ENCODE data around the gene PDE4B.
"Not testable (repeated sequence)": the region's sequence is repeated elsewhere in the genome, so short reads cannot be mapped to it uniquely, and the experiment has no call there.

The PDE4B gene

DNA sequence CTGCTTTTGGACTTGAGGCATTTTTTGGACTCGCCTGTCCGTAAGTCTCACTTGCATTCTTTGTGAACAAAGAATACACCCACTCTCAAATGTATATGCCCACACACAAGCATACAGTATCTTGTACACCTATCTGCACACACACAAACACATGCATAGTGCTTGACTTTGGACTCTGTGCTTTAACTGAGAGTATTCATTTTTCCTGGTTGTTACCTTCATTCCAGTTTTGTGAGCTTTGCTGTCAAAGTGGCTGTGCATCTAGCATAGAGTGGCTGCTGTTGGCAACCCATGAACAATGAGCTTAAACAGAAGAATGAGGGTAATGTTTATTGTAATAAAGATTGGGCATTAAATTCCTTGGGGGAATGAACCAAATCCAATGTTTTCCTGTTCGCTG lies 199.0 kb downstream of the PDE4B start:
- no peak for DNase-seq (ENCODE audit: low read depth in 1 of 2, low spot score in 1 of 2)

DNA sequence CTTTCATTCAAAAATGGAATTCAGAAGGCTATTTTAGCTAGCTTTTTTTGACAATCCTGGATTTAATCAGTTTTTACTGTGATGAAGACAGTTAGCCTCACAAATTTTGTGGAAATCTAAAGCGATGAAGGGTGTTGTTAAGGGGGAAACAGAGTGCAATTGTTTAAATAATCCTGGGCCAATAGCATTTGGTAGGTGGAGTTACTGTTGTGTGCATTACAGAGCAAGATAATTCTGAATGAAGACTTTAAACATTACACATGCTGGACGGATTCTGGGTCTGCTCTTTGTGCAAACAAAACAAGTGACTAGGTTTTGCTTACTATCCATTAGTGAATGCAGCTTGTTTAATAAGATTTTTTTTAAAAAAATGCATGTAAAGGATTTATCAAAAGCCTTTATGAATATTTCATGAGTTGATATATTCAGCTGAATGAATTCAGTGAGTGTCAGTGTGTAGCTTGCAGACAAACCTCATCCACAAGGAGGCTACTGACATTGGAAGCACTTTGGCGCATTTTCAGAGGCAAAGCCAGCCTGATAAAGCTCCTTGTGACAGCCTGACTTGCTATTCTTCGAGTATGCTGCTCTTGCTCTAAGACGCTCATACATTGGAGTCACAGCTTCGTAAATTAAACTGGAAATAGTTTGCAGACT lies 199.6 kb downstream of the PDE4B start:
- no peak for DNase-seq (ENCODE audit: low read depth in 1 of 2, low spot score in 1 of 2)

DNA sequence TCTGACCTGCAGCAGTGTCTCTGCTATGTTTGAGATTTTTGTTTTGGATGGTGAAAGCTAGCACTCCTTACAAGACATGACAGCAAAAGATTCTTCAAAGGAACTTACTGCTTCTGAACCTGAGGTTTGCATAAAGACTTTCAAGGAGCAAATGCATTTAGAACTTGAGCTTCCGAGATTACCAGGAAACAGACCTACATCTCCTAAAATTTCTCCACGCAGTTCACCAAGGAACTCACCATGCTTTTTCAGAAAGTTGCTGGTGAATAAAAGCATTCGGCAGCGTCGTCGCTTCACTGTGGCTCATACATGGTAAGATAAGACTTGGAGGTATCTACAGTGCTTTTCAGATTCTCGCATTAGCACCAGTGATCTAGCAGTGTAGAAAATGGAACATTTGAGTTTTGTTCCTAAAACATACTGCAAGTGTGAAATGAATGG lies 200.2 kb downstream of the PDE4B start:
- DNase-seq (ENCODE audit: low read depth in 1 of 2, low spot score in 1 of 2) = no peak

DNA sequence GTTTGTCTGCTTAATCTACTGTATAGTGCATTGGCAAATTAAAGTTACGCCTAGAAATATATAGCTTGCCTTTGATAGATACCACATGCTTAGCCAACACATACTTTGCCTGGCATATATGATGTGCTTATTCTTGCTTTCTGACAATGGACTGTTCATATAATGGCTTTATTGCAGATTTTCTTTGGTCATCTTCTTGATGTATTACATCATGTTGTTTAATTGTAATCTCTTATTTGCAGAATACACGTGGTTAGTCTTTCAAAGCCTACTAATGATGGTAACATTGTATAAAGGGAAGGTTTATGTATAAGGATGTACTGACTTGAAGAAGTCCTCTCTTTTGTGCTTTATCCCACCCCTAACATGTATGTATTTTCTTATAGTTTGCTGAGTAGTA lies 201.5 kb downstream of the PDE4B start:
- no peak for DNase-seq (ENCODE audit: low read depth in 1 of 2, low spot score in 1 of 2)

DNA sequence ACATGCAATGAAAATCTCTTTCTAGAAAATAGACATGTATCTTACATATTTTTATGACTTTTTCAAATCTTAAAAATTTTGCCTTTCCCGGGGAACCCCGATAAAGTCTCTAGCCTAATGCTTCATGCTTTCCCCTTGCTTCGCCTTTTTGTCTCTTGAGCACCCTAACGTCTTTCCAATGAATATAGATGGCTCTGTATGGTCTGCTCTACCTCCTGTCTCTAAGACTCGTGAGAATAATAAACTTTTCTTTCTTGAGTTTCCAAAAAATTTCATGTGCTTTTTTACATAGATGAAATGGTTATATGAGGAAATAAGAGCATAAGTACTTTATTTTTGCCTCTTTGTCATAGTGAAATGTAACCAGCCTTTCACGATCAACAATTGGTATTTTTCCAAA lies 202.6 kb downstream of the PDE4B start:
- no peak for DNase-seq (ENCODE audit: low read depth in 1 of 2, low spot score in 1 of 2)

DNA sequence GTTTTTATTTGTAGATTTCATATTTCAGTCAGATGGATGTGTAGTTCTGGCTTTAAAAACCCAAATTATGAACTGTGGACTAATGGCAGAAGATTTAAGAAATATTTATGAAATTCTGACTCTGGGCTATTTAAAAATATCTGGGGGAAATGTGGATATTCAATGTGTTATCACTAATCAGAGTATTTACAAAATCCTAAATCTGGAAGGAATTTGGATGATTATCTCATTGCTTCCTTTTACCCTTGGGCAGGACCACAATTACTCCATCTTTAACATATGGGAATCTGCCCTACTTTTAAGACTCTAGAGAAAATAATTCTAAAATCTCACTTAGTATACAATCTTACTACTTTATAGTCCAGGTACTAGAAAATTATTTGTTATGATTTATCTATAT lies 203.2 kb downstream of the PDE4B start:
- DNase-seq (ENCODE audit: low read depth in 1 of 2, low spot score in 1 of 2) = no peak

DNA sequence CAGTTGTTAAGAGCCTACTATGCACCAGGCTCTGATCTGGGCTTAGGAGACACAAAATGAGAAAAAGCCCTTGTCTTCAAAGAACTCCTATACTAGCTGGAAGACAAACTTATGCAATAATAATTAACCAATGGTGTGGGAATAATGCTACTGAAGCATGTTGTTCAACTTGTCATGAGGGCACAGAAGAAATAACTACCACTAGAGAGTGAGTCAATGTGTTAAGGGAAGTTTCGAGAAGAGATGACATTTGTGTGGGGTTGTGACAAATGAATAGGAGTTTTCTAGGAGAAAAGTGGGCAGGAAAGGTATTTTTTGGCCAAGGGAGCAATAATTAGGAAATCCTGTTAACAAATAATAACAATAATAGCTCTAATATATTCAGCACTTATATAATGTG lies 205.0 kb downstream of the PDE4B start:
- no peak for DNase-seq (ENCODE audit: low read depth in 1 of 2, low spot score in 1 of 2)

DNA sequence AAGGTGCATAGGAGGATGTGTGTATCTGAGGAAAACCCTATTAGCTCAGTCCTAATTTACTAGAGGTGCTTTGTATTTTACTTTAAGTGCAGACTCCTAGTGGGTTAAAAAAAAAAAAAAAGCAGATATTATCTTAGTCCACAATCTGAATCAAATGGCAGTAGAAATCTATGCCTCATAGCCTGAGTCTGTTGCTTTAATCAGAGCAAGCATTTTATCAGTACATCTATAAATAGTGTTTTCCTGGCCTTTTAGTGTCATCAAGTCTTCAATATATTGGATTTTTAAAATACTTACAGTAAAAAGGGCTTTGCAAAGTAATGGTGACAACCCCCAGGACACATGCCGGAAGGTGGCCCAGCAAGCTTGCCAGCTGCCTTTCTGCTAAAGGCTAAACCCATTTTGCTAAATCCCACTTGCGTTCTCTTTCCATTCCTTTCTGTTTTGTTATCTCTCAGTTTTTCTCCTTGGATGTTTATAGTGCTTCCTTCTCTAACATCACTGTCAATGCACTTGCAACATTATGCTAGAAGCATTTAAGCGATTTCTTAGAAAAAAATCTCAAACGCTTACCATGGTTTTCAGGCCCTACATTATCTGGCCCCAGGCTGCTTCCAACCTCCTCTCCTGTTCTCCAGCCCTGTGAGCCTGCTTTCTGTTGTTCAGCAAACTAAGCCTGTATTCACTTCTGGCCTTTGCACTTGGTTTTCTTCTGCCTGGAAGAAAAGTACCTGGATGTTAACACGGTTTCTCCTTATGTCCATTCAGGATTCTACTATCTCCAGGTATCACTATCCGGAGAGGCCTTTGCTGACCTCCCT lies 206.3 kb downstream of the PDE4B start:
- no peak for DNase-seq (ENCODE audit: low read depth in 1 of 2, low spot score in 1 of 2)

DNA sequence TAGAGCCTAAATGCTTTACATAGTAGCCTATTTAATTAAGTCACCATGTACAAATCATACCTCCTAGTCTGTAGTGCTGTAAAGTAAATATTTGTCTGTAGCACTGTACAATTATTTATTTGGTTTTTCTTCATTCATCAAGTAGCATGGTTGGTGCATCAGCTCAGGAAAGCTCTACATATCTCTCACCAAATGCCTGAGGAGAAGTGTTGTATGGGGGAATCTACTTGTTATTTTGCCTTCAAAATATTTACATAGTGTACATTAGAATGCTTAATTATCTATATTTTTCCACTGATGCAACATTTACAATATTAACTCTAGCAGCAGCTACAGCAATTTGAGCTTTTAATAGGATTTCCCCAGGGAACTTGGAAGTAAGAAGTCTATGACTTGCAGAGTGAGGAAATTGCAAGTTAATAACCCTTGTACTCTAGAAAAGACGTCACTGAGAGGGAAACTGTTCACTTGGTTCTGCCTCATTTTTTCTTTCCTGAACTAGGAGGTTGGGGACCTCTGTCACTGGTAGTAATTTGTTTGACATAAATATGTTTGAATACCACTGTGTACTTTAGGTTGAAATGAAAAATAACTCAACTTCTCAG lies 207.4 kb downstream of the PDE4B start:
- DNase-seq (ENCODE audit: low read depth in 1 of 2, low spot score in 1 of 2) = no peak

DNA sequence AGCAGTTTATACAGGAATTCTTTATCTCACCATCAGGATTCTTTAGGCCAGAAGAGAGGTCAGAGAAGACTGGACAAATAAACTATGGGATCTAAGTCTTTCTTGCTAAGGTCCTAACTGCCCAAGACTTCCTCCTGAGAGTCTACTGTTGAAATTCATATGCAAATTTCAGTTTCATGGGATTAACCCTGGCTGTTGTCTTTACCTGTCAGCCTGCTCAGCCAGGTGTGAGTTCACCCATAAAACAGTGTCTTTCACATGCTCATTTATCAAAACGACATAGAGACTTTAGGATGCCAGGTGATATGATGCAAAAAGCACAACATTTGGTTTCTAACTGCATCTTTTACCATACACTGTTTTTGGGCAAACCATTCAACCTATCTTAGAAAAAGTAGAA lies 211.0 kb downstream of the PDE4B start:
- DNase-seq (ENCODE audit: low read depth in 1 of 2, low spot score in 1 of 2) = no peak

DNA sequence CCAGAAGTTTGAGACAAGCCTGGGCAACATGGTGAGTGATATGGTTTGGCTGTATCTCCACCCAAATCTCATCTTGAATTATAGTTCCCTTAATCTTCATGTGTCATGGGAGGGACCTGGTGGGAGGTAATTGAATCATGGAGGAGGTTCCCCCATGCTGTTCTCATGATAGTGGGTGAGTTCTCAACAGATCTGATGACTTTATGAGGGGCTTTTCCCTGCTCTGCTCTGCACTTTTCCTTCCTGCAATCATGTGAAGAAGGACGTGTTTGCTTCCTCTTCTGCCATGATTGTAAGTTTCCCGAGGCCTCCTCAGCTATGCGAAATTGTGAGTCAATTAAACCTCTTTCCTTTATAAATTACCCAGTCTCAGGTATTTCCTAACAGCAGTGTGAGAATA lies 213.8 kb downstream of the PDE4B start:
- DNase-seq (ENCODE audit: low read depth in 1 of 2, low spot score in 1 of 2) = not testable (repeated sequence)

DNA sequence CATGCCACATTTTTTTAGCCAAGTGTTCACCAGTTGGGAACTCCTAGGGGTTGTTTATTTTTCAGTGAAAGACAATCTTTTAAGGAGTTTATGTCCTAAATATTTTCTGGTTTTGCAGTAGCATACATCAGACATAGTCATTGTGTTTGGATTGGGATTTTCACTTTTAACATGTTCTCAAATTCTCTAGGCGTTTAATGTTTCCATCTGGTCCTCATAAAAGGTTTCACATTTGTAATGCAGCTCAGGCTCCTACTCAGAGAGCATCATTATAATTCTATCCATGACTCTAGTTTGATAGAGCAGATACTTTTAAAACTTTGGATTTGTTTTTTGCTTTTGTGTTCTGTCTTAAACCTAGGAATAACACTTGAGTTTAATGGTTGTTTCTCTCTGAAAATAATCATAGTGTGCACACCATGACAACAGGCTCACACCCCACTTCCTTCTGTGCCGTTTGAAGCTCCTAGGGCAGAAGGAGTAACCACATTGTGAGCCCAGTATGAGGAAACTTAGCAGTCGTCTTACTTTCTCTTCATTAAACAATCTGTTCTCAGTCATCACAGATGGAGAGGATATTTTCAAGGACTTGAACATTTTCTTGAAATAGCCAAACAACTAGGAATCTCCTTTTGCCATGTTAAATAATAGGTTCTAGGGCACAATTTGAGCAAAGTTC lies 219.6 kb downstream of the PDE4B start:
- DNase-seq (ENCODE audit: low read depth in 1 of 2, low spot score in 1 of 2) = no peak

DNA sequence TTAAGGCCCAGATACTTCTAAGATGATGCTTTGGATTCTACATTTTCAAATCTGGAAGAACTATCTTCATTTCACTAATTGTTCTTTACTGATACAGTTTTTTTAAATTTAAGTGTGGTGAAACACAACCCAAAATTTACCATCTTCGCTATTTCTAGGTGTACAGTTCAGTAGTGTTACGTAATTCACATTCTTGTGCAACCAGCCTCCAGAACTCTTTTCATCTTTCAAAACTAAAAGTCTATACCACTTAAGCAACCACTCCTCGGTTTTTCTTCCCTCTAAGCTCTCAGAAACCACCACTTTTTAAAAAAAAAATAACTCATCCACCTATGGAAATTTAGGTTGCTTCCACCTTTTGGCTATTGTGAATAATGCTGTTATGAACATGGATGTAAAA lies 220.7 kb downstream of the PDE4B start:
- no peak for DNase-seq (ENCODE audit: low read depth in 1 of 2, low spot score in 1 of 2)

DNA sequence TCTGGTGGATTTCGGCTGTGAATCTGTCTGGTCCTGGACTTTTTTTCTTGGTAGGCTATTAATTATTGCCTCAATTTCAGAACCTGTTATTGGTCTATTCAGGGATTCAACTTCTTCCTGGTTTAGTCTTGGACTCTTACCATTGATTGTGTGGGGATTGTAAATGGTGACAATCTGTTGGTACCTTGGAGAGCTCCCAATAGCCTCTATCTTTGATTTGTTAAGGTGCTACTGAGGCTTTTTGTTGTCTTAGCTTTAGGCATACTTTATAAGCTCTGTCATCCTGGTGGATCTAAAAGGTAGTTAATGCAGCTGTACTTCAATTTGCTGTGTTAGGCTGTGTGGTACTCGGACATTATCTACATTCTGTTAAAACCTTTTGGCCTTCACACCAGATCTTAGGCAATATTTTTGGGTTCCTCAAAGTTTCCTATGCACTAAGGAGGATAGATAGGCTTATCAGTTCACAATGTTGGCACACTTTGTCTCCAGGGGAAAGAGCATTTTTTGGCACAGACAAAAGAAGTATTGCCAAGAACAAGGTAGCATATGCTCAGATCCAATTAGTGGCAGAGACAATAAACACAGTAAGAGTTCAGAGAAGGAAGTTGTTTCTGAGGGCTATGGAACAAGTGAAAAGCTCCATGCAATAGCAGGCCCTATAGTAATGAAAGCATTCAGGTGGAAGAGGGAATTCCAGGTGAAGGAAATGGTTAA lies 230.4 kb downstream of the PDE4B start:
- DNase-seq (ENCODE audit: low read depth in 1 of 2, low spot score in 1 of 2) = no peak

DNA sequence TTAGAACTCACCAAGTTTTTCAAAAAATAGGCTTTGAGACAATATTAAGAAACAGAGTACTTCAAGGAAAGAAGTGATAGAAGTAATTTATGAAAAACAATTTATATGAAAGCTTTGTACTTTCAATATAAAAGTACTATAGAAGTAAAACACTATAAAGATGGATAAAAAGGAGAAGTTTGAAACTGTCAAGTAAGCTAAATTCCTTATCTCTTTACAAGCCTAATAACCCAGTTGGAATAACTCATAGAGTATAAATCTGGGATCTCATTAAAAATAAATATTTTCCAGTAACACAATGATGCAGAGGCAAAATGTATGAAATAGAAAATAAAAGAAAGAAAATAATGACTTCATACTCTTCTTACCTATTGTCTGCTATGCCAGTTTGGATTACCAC lies 232.5 kb downstream of the PDE4B start:
- DNase-seq (ENCODE audit: low read depth in 1 of 2, low spot score in 1 of 2) = no peak

DNA sequence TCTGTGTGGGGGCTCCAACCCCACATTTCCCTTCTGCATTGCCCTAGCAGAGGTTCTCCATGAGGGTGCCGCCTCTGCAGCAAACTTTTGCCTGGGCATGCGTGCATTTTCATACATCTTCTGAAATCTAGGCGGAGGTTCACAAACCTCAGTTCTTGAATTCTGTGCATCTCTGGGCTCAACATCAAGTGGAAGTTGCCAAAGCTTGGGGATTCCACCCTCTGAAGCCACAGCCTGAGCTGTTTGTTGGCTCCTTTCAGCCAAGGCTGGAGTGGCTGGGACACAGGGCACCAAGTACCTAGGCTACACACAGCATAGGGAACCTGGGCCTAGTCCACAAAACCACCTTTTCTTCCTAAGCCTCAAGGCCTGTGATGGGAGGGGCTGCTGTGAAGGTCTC lies 235.3 kb downstream of the PDE4B start:
- no peak for DNase-seq (ENCODE audit: low read depth in 1 of 2, low spot score in 1 of 2)

DNA sequence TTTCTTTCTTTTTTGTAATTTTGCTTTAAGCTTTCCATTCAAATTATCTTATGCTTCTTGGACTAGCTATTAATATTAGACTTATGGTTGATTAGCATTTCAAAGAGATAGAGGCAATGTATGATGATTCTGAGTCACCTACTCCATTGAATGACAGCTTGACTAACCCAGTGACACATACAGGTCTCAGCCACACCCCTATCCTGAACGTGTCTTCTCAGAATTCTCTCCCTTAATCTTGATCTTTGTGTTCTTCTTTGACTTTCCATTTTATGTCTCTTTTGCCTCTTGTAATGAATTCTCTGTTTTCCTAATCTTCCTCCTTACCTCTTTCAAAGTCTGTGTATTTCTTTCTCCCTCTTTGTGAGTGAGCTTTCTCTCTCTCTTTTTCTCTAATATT lies 241.1 kb downstream of the PDE4B start:
- DNase-seq (ENCODE audit: low read depth in 1 of 2, low spot score in 1 of 2) = no peak

DNA sequence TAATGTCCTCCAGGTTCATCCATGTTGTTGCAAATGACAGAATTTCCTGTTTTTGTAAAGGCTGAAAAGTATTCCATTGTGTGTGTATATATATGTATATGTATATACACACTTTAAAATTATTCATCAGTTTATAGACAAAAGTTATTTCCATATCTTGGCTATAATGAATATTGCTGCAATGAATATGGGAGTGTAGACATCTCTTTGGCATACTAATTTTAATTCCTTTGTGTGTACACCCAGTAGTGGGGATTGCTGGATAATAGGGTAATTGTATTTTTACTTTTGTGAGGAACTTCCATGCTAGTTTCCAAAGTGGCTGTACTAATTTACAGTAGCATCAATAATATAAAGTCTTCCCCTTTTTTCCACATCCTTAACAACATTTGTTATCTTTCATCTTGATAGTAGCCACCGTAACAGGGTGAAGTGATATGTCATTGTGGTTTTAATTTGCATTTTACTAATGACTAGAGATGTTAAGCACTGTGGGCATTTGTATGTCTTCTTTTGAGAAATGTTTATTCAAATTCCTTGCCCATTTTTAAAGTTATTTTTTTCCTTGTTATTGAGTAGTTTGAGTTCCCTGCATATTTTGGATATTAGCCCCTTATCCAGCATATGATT lies 243.0 kb downstream of the PDE4B start:
- DNase-seq (ENCODE audit: low read depth in 1 of 2, low spot score in 1 of 2) = no peak

DNA sequence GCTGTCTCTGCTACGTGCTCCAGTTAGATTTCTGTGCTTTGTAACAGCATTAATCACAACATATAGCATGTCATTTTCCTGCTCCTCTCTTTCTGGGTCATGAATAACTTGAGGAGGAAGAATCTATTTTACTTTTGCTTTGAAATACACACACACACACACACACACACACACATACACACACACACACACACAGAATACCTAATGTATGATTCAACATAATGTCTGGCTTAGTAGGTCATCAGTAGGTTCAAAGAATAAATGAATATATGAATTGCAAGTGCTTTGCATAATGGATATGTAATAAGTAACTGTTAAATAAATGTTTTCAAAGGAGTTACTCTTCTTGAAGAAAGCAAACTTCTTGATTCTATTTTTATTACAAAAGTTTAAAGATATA lies 249.0 kb downstream of the PDE4B start:
- no peak for DNase-seq (ENCODE audit: low read depth in 1 of 2, low spot score in 1 of 2)

DNA sequence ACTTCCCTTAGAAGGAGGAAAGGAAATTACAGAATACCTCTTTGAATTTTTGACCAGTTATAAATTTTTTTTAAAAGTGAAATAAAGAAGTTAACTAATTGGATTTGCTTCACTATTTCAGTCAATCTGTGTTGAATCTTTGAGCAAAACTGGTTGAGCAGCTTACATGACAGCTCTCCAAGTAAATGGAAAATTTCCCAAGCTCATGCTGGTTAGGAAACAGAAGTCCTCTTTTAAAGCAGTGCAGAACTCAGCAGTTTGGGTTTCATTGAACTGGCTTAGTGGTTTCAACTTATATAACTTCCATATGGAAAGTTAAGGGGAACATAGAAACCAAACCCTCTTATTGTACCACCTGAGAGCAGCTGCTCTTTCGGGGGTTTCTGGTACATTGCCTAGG lies 250.5 kb downstream of the PDE4B start:
- no peak for DNase-seq (ENCODE audit: low read depth in 1 of 2, low spot score in 1 of 2)

DNA sequence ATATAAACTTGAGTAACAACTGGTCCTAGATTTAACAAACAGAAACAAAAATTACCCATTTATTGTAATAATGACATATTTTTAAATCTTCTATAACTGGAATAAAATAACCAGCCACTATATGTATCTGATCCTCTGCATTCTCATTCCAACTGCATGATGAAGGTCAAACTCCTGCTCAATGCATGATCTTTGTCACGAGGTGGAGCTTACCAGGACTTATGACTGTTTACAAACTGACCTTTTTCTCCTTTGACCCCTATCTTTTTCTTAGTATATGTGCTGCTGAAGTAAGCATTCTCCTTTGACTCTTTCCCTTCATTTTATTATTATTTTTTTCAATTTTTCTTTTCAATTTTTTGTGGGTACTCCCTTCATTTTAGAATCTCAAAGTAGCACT lies 252.2 kb downstream of the PDE4B start:
- no peak for DNase-seq (ENCODE audit: low read depth in 1 of 2, low spot score in 1 of 2)
